H1 (cell line): Measurements from ENCODE around the gene C1orf87.

Experiments
- BCL11A ChIP-seq, 2 experiments: IDR thresholded peaks; one replicate each; pipeline ENCODE4 v1.6.1; 2011; ENCODE audit warnings: low read depth in 2 of 2, low read length in 2 of 2, mild to moderate bottlenecking in 2 of 2
- EP300 ChIP-seq, 2 experiments: IDR thresholded peaks; 1 replicate in 1 of 2; 2 replicates in 1 of 2; pipeline ENCODE4 v1.6.1; 2011 to 2012; ENCODE audit warnings: low read depth in 2 of 2, low read length in 2 of 2, mild to moderate bottlenecking in 2 of 2, borderline replicate concordance in 1 of 2, inconsistent platforms in 1 of 2, moderate library complexity in 1 of 2
- POLR2A ChIP-seq, 2 experiments: IDR thresholded peaks; 1 replicate in 1 of 2; 2 replicates in 1 of 2; pipeline ENCODE4 v1.6.1; 2011; ENCODE audit warnings: low read depth in 2 of 2, low read length in 2 of 2, mild to moderate bottlenecking in 2 of 2; ENCODE audit errors: control extremely low read depth in 1 of 2
- POLR2AphosphoS5 ChIP-seq: IDR thresholded peaks from 2 replicates; pipeline ENCODE4 v1.6.1; 2011; ENCODE audit warnings: low read depth, low read length
- RNF2 ChIP-seq: fragments of 200-900, 300-1000 bp; sonication (generic); IDR thresholded peaks from 2 replicates; pipeline ENCODE4 v1.7.1; 2016; ENCODE audit warnings: borderline replicate concordance, low read depth, mild to moderate bottlenecking, antibody characterized with exemption, low read length; ENCODE audit not compliant: poor library complexity, severe bottlenecking; ENCODE audit errors: missing control alignments
- TF ChIP-seq, protein P1 (sequence below), 3 experiments: IDR thresholded peaks; 1 replicate in 2 of 3; 2 replicates in 1 of 3; pipeline versions ENCODE4 v1.5.1 to v1.6.1; 2011; ENCODE audit warnings: low read length in 3 of 3, mild to moderate bottlenecking in 3 of 3, inconsistent platforms in 2 of 3, low read depth in 1 of 3, moderate library complexity in 1 of 3; ENCODE audit not compliant: insufficient read depth in 1 of 3; ENCODE audit errors: control extremely low read depth in 1 of 3

DNA sequence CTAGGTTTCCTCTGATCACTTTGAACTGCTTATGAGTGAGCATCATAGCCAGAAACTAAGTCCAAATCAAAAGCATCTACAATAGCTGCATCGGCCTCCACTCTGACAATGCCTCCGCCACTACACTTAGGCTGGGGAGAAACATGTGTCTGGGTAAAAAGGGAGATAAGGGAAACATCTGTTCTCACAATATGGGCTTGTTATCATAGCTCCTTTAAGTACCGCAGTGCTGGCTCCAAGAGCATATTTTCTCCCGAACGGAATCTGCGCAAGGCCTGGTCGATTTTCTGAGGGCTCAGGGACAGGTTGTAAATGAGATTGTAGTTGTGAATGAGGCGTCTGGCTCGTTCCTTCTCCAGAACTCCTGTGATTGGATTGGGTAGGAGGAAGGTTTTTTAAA is 83.1 kb downstream of the C1orf87 start:
- TF ChIP-seq, protein P1, sequence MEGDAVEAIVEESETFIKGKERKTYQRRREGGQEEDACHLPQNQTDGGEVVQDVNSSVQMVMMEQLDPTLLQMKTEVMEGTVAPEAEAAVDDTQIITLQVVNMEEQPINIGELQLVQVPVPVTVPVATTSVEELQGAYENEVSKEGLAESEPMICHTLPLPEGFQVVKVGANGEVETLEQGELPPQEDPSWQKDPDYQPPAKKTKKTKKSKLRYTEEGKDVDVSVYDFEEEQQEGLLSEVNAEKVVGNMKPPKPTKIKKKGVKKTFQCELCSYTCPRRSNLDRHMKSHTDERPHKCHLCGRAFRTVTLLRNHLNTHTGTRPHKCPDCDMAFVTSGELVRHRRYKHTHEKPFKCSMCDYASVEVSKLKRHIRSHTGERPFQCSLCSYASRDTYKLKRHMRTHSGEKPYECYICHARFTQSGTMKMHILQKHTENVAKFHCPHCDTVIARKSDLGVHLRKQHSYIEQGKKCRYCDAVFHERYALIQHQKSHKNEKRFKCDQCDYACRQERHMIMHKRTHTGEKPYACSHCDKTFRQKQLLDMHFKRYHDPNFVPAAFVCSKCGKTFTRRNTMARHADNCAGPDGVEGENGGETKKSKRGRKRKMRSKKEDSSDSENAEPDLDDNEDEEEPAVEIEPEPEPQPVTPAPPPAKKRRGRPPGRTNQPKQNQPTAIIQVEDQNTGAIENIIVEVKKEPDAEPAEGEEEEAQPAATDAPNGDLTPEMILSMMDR (IDR thresholded peaks at IDR 0.05; ENCODE audit: control extremely low read depth in 1 of 3, insufficient read depth in 1 of 3, low read depth in 1 of 3, low read length in 3 of 3), result no peak
- TF ChIP-seq POLR2A (IDR thresholded peaks at IDR 0.05; ENCODE audit: control extremely low read depth in 1 of 2, low read depth in 2 of 2, low read length in 2 of 2) (no peak), EP300 (IDR thresholded peaks at IDR 0.05; ENCODE audit: borderline replicate concordance in 1 of 2, low read depth in 2 of 2, low read length in 2 of 2) (no peak), RNF2 (no peak), POLR2AphosphoS5 (no peak), BCL11A (IDR thresholded peaks at IDR 0.05; ENCODE audit: low read depth in 2 of 2, low read length in 2 of 2) (no peak)
